ENCODE data around the gene KHDRBS1. TPM values are rescaled to one million over a fixed set of nuclear protein-coding genes. Genes with fewer than 3 reads are reported as not detected.

The KHDRBS1 gene
- total RNA-seq, 4 donors from 2014 or later, result 60.8 to 94.3 (median 84.7) TPM

- peak in 1 of 2 donors; percentile 15 for DNase-seq (ENCODE audit: low spot score in 2 of 2)
- intact Hi-C loops (cut with DNase I; ENCODE audit: low total_unique reads), result no loop called here
- no peak for TF ChIP-seq POLR2A (IDR thresholded peaks at IDR 0.05)
- TF ChIP-seq CTCF (IDR thresholded peaks at IDR 0.05), result no peak
- WGBS, 2 donors, result 89 to 90% methylated on average over 3 of the region's 3 CpGs
- H3K4me3 ChIP-seq (ENCODE audit: low read depth, poor library complexity, severe bottlenecking), result no peak overlapping the region
These were observed 8.1 kb upstream of the KHDRBS1 start for GRCh38 chr1:32005522-32005921.

DNA sequence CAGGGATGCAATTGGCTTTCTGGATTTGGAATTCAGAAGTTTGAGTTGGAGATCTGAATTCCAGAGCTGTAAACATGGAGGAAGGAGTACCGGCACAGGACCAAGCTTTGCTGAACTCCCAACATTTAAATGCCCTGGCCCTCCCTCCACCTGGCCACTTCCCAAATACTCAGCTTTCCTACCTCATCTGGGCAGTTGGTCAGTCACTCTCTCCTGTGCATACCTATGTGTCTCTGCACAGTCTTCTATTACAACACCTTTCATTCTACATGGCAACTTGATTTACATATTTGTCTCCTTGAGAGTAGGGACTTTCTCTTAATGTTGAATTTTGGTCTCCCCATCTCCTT lies 6.1 kb upstream of the KHDRBS1 start:
- TF ChIP-seq POLR2A (IDR thresholded peaks at IDR 0.05) (no peak), CTCF (IDR thresholded peaks at IDR 0.05) (no peak)
- WGBS, 2 donors, result 76 to 94% methylated on average over 1 of the region's 1 CpG
- DNase-seq (ENCODE audit: low spot score in 2 of 2), result peak in 1 of 2 donors; percentile 59
- intact Hi-C loops (cut with DNase I; ENCODE audit: low total_unique reads), result no loop called here
- H3K4me3 ChIP-seq (ENCODE audit: low read depth, poor library complexity, severe bottlenecking), result no peak overlapping the region

- WGBS, 2 donors, result 91 to 95% methylated on average over 5 of the region's 5 CpGs
These were observed 3.4 kb upstream of the KHDRBS1 start for GRCh38 chr1:32010246-32010645.

DNA sequence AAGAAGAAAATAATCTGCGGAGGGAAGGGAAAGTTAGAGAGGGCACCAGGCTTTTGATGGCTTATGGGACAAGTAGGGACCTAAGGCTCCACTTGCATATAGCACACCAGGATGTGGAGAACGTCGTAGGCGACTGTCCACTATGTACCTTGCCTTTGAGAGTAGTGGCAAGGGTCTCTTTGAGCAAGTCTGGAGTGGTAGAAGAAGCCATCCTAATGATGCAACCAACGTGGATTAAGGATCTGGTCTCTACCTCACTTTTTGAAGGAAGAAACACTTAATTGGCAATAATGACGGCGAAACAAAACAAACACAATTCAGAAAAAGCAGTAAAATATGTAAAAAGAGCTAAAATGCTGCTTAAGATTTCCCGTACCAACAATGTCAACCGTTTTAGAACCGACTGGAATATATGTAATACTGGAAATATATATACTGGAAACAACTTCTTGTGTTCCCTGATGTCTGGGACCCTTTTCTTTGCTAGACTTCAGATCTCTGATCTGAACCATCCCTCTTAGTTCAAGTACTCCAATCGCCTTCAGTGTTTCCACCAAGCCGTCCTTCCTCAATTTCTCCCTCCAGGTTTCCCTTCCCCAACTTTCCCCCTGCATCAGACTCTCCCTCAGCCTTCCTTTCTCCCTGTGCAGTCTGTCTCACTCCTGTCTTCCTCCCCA lies 821 bp upstream of the KHDRBS1 start:
- no peak overlapping the region for H3K4me3 ChIP-seq (ENCODE audit: low read depth, poor library complexity, severe bottlenecking)
- DNase-seq (ENCODE audit: low spot score in 2 of 2), result no peak
- 54% methylated on average over 12 of the region's 12 CpGs for WGBS, 2 donors
- intact Hi-C loops (cut with DNase I; ENCODE audit: low total_unique reads), result no loop called here
- TF ChIP-seq POLR2A (IDR thresholded peaks at IDR 0.05) (no peak), CTCF (IDR thresholded peaks at IDR 0.05) (no peak)

More at GRCh38 chr1:32010246-32010645, 3.4 kb upstream of the KHDRBS1 start:
- no peak for TF ChIP-seq CTCF (IDR thresholded peaks at IDR 0.05)
- no peak for TF ChIP-seq POLR2A (IDR thresholded peaks at IDR 0.05)
- DNase-seq (ENCODE audit: low spot score in 2 of 2), result peak in 1 of 2 donors; percentile 57
- H3K4me3 ChIP-seq (ENCODE audit: low read depth, poor library complexity, severe bottlenecking), result no peak overlapping the region
- intact Hi-C loops (cut with DNase I; ENCODE audit: low total_unique reads), result no loop called here

DNA sequence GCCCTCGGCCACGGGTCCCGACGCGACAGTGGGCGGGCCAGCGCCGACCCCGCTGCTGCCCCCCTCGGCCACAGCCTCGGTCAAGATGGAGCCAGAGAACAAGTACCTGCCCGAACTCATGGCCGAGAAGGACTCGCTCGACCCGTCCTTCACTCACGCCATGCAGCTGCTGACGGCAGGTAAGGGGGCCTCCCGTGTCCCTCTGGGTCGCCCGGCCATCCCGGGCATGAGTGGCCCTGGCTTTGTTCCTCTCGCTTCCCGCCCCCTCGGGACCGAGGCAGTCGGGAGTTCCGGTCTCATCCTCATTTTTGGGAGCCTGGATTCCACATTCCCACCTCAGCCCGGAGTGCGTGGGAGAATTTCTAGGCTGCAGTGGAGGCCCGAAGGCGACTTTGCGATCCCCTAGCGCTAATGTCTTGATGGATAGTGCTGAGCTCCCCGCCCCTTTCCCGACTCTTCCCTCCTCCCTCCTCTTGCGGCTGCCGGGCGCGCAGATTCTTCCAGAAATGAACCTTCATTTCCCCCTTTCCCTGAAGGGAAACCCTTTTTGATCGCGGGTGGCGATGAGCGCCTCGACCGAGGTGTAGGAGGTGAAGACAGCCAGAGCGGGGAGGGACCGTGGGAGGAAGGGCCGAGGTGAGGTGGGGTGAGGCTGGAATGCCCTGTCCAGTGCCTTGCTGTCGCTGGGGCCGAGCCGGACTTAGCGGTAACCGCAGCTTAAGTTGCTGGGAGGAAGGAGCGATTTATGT lies 705 bp downstream of the KHDRBS1 start:
- H3K4me3 ChIP-seq (ENCODE audit: low read depth, poor library complexity, severe bottlenecking), result peak overlapping the region; percentile 96
- DNase-seq (ENCODE audit: low spot score in 2 of 2), result peak; percentile 40 to 90
- intact Hi-C loops (cut with DNase I; ENCODE audit: low total_unique reads), result no loop called here
- WGBS, 2 donors, result 1% methylated on average over 38 to 44 of the region's 55 CpGs
- TF ChIP-seq CTCF (IDR thresholded peaks at IDR 0.05) (no peak), POLR2A (IDR thresholded peaks at IDR 0.05) (no peak)

Measured in lower leg skin (tissue), 4 donors.